Amygdala (tissue), 56 donors: ENCODE results near the gene PLEKHO2.

Experiments used
- DNase-seq, 56 donors: peaks; one replicate each; lab custom pipeline; 2025; lab: John Stamatoyannopoulos, UW

The PLEKHO2 gene

GRCh38 chr15:64824929-64825430, 16.7 kb upstream of the PLEKHO2 start:
- DNase-seq: no peak

- DNase-seq: peak; percentile 20 to 96 (median 80)
Measured at GRCh38 chr15:64825431-64826294, 16.1 kb upstream of the PLEKHO2 start, which contains the start of gene PIF1. Gene PIF1 (minus strand): TSS chr15:64825647. CDS start chr15:64824335, 1,312 bp downstream.

- DNase-seq: no peak
Measured at GRCh38 chr15:64828985-64829384, 12.7 kb upstream of the PLEKHO2 start.

GRCh38 chr15:64833690-64834089, 8.0 kb upstream of the PLEKHO2 start:
- no peak for DNase-seq

GRCh38 chr15:64836023-64836536, 5.6 kb upstream of the PLEKHO2 start:
- no peak for DNase-seq

- peak in 1 of 56 donors; percentile 7 for DNase-seq
Measured at GRCh38 chr15:64837502-64837901, 4.2 kb upstream of the PLEKHO2 start.

GRCh38 chr15:64841060-64841343, 713 bp upstream of the PLEKHO2 start:
- no peak for DNase-seq

GRCh38 chr15:64842096-64842939, 603 bp downstream of the PLEKHO2 start:
- no peak for DNase-seq

GRCh38 chr15:64842986-64843561, 1.4 kb downstream of the PLEKHO2 start:
- peak in 3 of 56 donors; percentile 11 to 35 (median 19) for DNase-seq

- DNase-seq: peak in 1 of 56 donors; percentile 11
Measured at GRCh38 chr15:64843991-64844390, 2.3 kb downstream of the PLEKHO2 start.

- no peak for DNase-seq
Measured at GRCh38 chr15:64844576-64845145, 2.9 kb downstream of the PLEKHO2 start.

- peak in 43 of 56 donors; percentile 18 to 76 (median 49) for DNase-seq
Measured at GRCh38 chr15:64845183-64845611, 3.5 kb downstream of the PLEKHO2 start.

GRCh38 chr15:64845831-64846595, 4.3 kb downstream of the PLEKHO2 start:
- no peak for DNase-seq

- no peak for DNase-seq
Measured at GRCh38 chr15:64847016-64847415, 5.3 kb downstream of the PLEKHO2 start.

- DNase-seq: no peak
Measured at GRCh38 chr15:64847448-64847847, 5.7 kb downstream of the PLEKHO2 start.

GRCh38 chr15:64847876-64848716, 6.4 kb downstream of the PLEKHO2 start:
- no peak for DNase-seq

GRCh38 chr15:64850778-64851502, 9.2 kb downstream of the PLEKHO2 start:
- DNase-seq: no peak

- DNase-seq: no peak
Measured at GRCh38 chr15:64851503-64851840, 9.8 kb downstream of the PLEKHO2 start.
